ENCODE measurements around the gene AGL.
A peak's percentile ranks its signal among the peaks of the same experiment; 100 is the strongest.

DNA sequence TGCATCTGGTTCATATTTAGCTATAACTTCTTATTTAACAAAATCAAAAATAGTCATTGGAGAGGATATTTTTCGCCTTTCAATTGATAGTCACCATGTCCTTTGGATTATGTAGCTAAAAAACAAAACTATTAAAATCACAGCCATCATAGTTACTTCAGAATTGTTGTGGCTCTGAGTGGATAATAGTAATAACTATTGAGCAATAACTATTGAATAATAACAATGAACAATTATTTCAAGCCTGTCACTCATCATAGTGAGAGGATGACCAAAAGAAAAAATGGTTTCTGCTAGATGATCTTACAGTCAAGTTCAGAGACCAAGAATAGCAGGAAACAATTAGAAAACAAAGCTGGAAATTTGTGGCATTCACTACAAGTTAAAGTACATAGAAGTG lies 38.4 kb upstream of the AGL start:
- TF ChIP-seq CEBPB (IDR thresholded peaks at IDR 0.05; ENCODE audit: low read depth, low read length) (peak; percentile 57), MXI1 (IDR thresholded peaks at IDR 0.05; ENCODE audit: borderline replicate concordance, low read depth, low read length) (no peak), CHD1 (IDR thresholded peaks at IDR 0.05; ENCODE audit: low read depth, low read length) (no peak), POLR2A (IDR thresholded peaks at IDR 0.05; ENCODE audit: low read depth, low read length) (no peak), RAD21 (IDR thresholded peaks at IDR 0.05; ENCODE audit: low read length) (no peak), FOS (IDR thresholded peaks at IDR 0.05; ENCODE audit: low read depth, low read length) (no peak)
- TF ChIP-seq, protein P1, sequence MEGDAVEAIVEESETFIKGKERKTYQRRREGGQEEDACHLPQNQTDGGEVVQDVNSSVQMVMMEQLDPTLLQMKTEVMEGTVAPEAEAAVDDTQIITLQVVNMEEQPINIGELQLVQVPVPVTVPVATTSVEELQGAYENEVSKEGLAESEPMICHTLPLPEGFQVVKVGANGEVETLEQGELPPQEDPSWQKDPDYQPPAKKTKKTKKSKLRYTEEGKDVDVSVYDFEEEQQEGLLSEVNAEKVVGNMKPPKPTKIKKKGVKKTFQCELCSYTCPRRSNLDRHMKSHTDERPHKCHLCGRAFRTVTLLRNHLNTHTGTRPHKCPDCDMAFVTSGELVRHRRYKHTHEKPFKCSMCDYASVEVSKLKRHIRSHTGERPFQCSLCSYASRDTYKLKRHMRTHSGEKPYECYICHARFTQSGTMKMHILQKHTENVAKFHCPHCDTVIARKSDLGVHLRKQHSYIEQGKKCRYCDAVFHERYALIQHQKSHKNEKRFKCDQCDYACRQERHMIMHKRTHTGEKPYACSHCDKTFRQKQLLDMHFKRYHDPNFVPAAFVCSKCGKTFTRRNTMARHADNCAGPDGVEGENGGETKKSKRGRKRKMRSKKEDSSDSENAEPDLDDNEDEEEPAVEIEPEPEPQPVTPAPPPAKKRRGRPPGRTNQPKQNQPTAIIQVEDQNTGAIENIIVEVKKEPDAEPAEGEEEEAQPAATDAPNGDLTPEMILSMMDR (conservative IDR thresholded peaks at IDR 0.05; ENCODE audit: low read depth, low read length), result no peak
- TF ChIP-seq, protein P2, sequence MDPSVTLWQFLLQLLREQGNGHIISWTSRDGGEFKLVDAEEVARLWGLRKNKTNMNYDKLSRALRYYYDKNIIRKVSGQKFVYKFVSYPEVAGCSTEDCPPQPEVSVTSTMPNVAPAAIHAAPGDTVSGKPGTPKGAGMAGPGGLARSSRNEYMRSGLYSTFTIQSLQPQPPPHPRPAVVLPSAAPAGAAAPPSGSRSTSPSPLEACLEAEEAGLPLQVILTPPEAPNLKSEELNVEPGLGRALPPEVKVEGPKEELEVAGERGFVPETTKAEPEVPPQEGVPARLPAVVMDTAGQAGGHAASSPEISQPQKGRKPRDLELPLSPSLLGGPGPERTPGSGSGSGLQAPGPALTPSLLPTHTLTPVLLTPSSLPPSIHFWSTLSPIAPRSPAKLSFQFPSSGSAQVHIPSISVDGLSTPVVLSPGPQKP (IDR thresholded peaks at IDR 0.05; ENCODE audit: borderline replicate concordance, low read depth, low read length), result no peak

Measured in IMR-90 (cell line).